HG02623 (cell line): ENCODE results near the gene CDX2.
"Not testable (repeated sequence)": the region's sequence is repeated elsewhere in the genome, so short reads cannot be mapped to it uniquely, and the experiment has no call there.

Experiments used
- ATAC-seq: cut with Tn5 transposase; IDR thresholded peaks from one replicate; pipeline ENCODE4 v1.9.1; 2021; ENCODE audit warnings: moderate library complexity; ENCODE audit not compliant: unreplicated experiment

Gene CDX2, protein sequence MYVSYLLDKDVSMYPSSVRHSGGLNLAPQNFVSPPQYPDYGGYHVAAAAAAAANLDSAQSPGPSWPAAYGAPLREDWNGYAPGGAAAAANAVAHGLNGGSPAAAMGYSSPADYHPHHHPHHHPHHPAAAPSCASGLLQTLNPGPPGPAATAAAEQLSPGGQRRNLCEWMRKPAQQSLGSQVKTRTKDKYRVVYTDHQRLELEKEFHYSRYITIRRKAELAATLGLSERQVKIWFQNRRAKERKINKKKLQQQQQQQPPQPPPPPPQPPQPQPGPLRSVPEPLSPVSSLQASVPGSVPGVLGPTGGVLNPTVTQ

DNA sequence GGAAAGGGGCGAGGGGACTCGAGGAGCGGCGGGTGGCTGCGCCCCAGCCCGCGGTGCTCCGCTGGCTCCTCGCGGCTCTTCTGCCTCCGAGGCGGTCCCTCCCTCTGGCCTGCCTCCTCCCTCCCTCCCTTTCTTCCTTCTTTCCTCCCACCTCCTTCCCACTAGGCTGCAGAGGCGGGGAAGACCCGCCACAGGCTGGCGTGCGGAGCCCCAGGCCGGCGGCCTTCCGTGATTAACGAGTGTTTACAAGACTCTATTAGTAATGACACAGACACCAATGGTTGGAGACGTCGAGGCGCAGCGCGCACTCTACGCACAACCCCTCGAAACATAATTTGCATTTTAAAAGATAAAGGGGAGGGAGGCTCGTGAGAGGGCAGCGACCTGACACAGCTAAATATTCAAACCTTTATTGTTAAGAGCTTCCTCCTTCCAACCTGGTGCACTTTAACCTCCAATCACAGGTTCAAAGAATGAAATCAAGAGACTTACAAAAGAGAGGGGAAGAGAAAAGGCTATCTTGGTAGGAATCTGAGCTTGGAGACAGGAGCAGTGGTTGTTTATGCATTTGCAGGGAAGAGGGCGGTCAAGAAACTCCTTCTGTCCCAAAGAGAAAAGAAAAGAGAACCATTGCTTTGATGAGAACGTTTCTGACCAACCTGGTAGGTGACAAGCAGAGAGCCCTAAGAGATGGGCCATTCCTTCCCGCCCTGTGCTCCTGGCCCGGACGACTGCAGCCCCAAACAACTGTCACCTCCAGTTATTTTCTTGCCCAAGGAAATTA is at the start of gene CDX2:
Gene CDX2, minus strand, starts transcription at position 234 of the 784 bp plus-strand sequence. CDS start 309 bp downstream, outside the sequence.
- ATAC-seq, result no peak

DNA sequence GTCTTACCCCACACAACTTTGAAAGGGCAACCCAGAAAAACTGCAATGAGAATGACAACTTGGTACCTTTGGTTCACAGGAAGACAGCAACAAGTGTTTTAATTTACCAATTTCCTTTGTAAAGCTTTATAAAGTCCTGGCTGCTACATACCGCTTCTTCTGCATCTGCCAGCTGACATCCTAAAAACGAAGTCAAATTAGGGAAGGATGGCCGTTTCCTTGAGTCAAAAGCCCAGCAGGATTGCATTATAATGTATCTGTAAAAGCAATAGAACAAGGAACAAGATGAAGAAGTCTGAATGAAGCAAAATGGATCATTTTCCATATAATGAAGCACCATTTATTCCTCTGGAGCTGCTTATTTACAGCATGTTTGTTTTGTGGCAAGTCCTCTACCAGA is 45.2 kb upstream of the CDX2 start:
- ATAC-seq, result no peak

DNA sequence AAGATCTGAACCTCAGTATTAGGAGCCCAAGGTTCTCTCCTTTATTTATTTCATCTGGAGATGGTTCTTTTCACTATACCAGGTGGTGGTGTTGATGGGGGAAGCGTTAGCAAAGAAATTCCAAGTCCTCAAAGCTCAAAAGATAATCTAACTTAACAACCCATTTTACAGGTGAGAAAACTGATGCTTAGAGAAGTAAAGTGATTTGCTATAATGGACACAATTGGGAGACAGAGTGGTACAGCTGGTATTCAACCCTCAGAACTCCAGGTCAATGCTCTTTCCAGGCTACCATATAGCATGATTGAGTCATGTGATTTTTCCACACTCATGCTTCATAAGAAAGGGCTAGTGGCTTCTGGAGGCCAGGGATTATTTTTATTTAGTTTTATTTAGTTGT is 44.4 kb upstream of the CDX2 start:
- no peak for ATAC-seq

DNA sequence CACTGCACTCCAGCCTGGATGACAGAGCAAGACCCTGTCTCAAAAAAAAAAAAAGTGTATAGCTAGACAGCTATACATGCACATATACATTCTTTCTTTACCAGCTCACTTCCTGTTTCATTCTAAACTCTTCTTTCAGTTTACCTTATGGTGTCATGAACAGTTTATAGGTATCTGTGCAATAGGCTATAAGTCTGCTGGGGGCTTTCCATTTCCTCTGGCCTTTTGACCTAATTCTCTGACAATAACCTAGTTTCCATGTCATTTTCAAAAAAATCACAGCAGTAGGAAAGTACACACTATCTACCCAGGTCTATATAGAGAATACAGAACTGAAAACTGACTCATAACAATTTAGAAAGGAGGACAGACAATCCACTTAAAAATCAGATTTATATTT is 43.8 kb upstream of the CDX2 start:
- peak; percentile 87 for ATAC-seq

DNA sequence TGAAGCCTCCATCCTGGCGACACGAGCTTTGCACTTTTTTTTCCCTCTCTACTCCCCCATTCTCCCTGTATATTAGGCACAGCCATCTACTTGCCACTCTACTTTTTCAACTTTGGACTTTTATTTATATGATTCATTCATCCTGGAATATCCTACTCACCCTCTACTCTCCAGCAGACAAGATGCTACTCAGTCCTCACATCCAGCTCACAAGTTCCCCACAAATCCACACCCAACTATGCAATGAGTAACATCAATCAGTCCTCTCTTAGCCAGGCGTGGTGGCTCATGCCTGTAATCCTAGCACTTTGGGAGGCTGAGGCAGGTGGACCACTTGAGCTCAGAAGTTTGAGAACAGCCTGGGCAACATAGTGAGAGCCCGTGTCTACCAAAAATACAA is 43.3 kb upstream of the CDX2 start:
- ATAC-seq, result no peak

DNA sequence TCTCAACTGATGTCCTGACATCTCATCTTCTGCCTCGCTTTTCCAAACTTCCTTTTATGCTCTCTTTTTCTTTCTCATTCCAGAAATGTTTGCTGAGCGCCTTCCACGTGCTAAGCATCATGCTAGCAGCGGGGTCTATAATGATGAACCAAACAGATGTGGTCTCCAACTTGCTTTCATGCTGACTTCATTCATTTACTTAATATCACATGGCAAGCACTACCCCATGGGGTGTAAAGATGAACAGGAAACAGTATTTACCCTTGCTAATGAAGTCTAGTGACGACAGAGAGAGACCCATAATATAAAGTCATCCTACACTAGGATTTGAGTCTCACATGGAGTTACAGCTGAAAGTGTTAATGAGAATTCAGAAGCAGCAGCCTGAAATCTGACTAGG is 40.9 kb upstream of the CDX2 start:
- ATAC-seq, result no peak

DNA sequence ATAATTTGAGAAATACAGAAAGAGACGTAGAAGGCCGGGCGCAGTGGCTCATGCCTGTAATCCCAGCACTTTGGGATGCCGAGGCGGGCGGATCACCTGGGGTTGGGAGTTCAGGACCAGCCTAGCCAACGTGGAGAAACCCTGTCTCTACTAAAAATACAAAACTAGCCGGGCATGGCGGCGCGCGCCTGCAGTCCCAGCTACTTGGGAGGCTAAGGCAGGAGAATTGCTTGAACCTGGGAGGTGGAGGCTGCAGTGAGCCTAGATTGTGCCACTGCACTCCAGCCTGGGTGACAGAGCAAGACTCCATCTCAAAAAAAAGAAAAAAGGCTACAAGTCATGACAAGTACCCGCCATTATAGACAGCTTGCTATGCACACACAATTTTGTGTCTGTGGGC is 35.9 kb upstream of the CDX2 start:
- ATAC-seq, result not testable (repeated sequence)

DNA sequence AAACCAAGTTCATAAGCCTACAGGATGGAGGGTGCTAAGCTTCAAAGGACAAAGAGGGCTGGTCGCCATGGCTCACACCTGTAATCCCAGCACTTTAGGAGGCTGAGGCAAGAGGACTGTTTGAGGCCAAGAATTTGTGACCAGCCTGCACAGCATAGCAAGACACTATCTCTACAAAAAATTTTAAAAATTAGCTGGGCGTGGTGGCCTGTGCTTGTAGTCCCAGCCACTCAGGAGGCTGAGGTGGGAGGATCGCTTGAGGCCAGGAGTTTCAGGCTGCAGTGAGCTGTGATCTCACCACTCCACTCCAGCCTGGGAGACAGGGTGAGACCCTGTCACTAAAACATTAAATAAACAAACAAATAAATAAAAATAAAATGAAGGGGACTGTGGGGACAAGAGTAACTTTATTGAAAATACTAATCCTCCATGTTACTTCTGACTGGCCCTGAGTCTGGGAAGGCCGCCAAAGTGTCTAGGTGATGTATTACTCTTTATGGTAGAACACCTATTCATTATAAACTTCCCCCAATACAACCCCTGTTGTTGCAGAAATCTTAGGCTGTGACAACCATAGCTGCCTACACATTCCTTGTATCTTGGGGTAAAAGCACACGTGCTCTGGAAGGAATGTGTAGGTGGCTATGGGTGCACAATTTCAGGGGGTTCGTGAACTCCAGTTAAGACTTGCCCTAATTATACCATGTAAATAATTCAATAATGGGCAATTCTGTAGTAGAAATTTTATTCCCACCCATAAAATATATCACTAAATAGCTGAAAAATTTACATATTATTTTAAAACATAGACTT is 34.0 kb upstream of the CDX2 start:
- ATAC-seq, result no peak

DNA sequence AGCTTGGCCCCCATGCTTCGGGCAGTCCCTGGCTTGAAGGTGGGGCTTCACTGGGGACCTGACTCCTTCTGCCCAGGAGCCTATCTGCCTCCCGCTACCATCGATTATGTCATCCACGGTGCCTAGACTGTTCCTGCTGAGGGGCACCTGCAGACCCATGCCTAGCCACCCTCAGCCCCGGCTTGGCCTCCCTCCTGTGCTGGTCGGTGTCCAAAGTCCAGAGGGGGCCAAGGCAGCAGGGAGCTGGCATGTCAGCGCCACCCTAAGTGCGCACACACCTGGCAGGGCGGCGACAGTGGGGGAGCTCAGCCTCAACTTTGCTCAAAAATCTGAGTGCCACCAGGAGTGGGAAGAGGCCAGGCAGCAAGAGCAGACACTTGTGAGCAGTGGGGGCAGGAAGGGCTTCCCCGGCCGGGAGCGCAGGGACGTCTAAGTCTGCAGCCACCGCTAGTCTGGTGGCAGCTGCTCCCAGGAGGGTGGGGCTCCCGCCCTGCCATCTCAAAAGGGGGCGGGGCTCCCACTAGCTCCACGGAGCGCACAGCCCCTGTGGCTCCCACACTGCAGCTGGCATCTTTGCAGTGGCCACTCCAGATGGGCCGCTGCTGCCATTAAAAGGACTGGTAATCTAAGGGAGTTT is 32.8 kb upstream of the CDX2 start:
- ATAC-seq, result no peak

DNA sequence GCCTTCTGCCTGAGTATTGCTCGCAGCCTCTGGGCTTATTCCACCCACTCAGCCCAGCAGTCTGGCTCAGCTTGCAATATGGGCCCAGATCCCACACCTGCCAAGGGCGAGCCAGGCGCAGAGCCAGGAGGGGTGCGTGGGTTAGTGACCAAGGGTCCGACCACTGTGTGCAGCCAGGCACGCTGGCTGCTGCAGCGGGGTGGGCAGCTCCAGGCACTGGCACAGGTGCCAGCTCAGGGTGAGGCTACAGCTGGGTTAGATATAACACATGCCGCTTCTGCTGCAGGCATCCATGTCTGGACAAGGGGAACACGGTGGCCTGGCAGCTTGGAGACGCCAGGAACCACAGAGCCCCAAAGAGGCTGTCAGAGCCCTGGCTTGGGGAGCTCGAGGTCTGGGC is 31.9 kb upstream of the CDX2 start:
- no peak for ATAC-seq

DNA sequence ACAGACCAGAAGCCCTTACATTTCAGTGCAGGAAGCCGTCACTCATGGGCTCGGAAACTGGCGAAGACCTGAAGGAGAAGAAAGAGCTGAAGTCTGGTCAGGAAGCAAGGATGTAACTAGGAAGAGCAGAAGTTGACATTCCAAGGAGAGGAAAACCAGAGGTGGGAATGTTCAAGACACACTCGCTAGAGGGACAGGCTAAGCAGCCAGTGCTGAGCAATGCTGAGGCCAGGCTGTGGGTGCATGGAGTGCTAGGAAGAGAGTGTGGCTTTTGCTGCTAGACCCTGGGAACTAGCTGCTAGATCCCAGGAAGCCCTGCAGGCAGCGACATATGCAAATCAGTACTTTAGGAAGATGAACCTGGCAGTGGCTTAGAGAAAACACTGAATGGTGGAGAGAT is 31.5 kb upstream of the CDX2 start:
- no peak for ATAC-seq

DNA sequence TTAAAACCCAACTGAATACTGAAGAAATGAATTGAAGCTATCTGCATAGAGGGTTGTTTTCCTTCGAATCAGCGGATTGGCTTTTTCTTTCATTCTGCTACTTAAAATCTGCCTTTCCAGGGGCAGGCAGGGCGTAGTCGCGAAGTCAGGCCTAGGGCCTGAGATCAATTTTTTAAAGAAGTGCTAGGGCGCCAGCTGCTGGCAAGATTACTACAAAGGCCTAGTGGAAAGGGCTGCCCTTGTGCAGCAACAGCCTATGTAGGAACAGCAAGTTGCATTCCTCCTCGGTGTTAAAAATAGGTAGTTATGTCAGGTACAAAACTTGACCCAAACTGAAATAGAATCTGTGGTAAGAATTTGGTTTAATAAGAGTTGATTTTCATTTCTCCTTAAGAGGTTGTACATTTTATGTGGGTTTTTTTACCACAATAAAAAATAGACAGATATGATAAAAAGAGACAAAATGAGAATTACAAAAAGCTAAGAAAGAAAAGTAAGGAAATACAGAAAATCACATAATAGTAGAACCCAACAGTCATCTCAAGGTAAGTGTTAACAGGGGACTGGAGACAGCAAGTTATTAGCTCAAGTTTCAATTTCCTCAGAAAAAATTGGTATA is 28.9 kb upstream of the CDX2 start:
- no peak for ATAC-seq

DNA sequence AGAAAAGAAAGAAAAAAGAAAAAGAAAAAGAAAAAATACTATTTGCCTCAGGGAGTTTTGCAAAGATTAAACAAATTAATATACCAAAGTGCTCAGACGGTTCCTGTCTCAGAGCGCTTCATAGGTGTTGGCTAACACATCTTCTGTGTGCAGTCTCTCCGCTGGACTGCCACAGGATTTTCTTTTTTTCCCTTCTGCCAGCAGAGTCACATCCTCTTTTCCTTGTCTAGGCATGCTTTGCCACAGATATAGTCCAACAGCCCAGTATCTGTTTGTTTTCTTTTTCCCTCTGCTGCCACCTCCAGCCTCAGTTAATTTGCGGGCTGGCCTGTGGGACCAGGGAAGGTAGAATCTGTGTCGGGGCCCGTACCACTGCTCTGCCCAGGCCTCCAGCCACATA is 22.8 kb upstream of the CDX2 start:
- ATAC-seq, result no peak

DNA sequence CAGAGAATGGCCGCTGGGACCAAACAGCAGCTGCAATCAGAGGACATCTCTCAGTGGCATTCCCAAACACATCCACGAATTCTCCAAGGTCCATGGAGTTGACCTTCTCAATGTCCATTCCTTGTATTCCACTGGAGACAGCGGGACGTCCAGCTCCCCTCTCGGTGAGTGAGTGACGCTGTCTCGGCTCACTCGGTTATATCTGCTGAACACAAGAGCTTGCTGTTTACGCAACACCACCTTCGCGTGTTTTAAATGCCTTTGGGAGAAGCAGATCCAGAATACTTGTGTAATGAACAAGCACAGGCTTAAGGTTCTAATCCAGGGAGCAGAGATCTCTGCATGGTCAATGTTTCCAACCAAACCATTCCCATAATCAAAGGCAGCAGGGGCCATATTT is 19.4 kb upstream of the CDX2 start, which contains the start of gene URAD:
Gene URAD, minus strand, starts transcription at position 174 of the 400 bp plus-strand sequence. Its CDS starts 56 bp downstream, at position 118.
- no peak for ATAC-seq

DNA sequence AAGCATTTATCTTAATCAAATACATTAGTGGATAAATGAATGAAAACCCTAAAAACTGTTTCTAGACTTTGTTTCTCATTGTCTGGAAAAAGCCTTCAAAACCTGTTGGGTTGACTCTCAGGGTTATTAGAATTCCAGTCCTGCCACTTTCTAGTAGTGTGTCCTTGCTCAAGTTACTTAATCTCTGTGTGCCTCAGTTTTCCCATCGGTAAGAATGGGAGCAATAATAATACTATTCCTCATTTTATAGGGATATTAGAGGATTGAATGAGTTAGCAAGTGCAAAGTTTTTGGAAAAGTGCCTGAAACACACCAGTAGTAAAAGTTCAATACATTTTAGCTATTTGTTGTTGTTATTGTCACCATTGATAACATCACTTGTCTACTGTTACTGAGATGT is 16.5 kb upstream of the CDX2 start:
- ATAC-seq, result no peak

DNA sequence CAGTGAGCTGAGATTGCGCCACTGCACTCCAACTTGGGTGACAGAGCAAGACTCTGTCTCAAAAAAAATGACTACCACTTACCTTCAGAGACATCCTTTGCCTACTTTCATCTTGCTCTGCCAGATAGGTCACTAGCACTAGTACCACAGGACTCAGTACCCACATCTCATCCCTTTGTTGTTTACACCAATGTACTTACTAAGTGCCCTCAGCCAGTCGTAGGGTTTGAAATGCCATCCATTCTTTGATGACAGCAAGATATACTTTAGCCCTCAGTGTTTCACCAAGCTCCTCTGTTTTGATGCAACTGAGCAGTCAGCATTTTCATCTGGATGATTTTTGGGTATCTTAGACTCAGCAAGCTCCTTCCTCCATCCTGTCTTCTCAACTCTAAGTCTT is 13.2 kb upstream of the CDX2 start:
- ATAC-seq, result no peak

DNA sequence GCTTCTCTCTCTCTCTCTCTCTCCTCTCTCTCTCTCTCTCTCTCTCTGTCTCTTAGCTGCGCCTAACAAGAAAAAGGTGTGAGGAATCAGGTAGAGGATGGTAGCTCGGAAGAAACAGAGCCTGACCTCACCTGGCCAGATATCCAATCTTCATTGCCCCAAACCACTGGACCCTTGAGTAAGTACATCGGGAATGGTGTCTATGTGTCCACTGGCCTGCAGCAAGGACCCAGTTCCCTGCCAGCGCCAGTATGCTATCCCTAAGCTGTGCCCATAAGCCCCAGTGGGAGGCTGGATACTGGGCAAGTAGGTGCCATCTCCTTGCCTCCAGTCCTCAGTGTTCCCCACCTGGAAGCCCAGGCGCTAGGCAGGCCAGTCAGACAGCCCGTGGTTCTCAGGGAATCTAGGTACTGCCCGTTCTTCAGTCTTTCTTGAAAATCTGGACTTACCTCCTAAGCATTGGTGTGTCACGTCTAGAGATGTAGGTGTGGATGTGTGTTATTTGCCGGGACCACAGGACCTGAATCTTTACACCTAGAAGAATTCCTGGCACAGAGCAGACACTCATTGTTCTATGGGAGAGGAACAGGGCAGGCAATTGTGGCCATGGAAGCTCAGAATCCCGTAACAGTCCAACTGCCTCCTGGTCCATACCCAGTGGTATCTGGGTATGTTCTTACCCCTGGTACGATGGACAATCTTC is 12.0 kb upstream of the CDX2 start:
- no peak for ATAC-seq

DNA sequence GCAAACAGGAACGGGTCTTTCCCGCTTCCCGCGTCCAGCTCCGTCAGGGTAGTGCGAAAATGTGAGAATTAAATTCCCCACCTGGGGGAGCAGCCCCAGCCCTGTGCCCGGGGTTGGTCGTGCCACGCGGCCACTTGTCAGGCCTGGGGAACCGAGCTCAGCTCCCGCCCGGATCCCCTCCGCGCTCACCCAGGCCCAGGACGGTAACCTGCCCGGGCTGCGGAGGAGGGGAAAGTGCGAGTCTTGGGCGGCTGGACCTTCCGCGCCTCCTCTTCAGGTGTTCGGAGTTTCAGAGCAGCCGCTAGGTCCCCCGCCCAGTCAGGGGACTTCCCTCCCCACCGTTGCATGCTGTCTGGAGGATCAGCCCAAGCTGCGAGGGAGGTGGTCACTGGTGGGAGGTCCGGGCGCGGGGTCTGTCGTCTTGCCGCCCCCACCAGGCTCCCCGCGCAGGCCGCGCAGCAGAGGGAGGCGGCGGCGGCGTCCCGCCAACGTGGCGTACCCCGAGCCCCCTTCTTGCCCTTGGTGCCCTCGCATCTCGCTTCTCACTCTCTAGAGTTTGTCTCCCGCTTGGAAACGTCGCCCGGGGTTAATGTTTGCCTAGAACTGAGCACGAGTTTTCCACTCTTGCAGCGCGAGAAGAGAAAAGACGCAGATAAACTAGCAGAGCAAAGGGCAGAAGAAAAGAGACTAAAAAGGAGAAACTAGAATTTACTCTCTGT is 11.3 kb upstream of the CDX2 start:
- ATAC-seq, result no peak

DNA sequence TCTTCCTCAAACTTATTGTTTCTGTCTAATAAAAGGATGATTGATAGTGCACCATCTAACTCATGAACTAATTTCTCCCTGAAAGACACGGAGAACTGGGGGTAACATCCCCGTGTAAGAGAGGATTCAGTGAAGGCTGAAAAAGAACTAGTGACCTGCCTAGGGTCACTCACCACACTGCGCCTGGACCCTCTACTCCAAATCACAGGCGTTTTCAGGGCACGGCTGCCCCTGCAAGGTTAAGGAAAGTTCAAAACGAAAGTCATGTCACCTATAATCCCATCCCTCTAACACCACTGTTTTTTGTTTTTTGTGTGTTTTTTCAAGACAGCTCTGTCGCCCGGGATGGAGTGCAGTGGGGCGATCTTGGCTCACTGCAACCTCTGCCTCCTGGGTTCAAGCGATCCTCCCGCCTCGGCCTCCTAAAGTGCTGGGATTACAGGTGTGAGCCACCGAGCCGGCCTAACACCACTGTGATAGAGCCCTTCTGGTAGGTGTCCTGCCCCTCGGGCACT is 10.7 kb upstream of the CDX2 start:
- no peak for ATAC-seq
